GM12878 (cell line): Measurements from ENCODE around the gene UNC13D. TPM values are rescaled to one million over a fixed set of nuclear protein-coding genes. Genes with fewer than 3 reads are reported as not detected.

ENCODE experiments used
- ATF7 ChIP-seq: fragments of 450-650 bp; IDR thresholded peaks from 2 replicates; pipeline ENCODE4 v1.6.1; 2016; ENCODE audit warnings: low read depth, mild to moderate bottlenecking
- CBX3 ChIP-seq: fragments of 200-600 bp; sonication (generic); IDR thresholded peaks from 2 replicates; pipeline ENCODE4 v1.6.1; 2016; ENCODE audit warnings: low read depth, borderline replicate concordance
- EGR1 ChIP-seq, 2 experiments: IDR thresholded peaks; 1 replicate in 1 of 2; 2 replicates in 1 of 2; pipeline ENCODE4 v1.6.1; 2011 to 2012; ENCODE audit warnings: low read depth in 2 of 2, low read length in 2 of 2, borderline replicate concordance in 1 of 2, mild to moderate bottlenecking in 1 of 2, moderate library complexity in 1 of 2
- FOXM1 ChIP-seq: IDR thresholded peaks from 2 replicates; pipeline ENCODE4 v1.6.1; 2012; ENCODE audit warnings: low read depth, mild to moderate bottlenecking, inconsistent platforms, low read length, moderate library complexity
- IKZF1 ChIP-seq: fragments of 450-650 bp; conservative IDR thresholded peaks from 2 replicates; pipeline ENCODE4 v1.6.1; 2017; ENCODE audit warnings: antibody characterized with exemption, mild to moderate bottlenecking
- IKZF2 ChIP-seq, 2 experiments: fragments of 450-650 bp; IDR thresholded peaks; 2 replicates each; pipeline ENCODE4 v1.6.1; 2017; ENCODE audit warnings: mild to moderate bottlenecking in 2 of 2, moderate library complexity in 2 of 2
- MXI1 ChIP-seq: fragments of 150-350 bp; IDR thresholded peaks from 2 replicates; pipeline ENCODE4 v1.6.1; 2011; ENCODE audit warnings: low read depth, mild to moderate bottlenecking, inconsistent platforms, low read length, improper control_type of control experiment
- PKNOX1 ChIP-seq: fragments of 450-650 bp; IDR thresholded peaks from 2 replicates; pipeline ENCODE4 v1.6.1; 2016; ENCODE audit warnings: mild to moderate bottlenecking
- POLR2AphosphoS5 ChIP-seq: IDR thresholded peaks from 2 replicates; pipeline ENCODE4 v1.6.1; 2011; ENCODE audit warnings: mild to moderate bottlenecking, low read length, inconsistent platforms
- POU2F2 ChIP-seq: IDR thresholded peaks from 3 replicates; pipeline ENCODE4 v1.6.1; 2011; ENCODE audit warnings: low read depth, mild to moderate bottlenecking, low read length, borderline replicate concordance
- RAD21 ChIP-seq: IDR thresholded peaks from 2 replicates; pipeline ENCODE4 v1.6.1; 2011; ENCODE audit warnings: mild to moderate bottlenecking, low read depth, low read length, moderate library complexity; ENCODE audit not compliant: insufficient read depth
- RUNX3 ChIP-seq: IDR thresholded peaks from 2 replicates; pipeline ENCODE4 v1.6.1; 2012; ENCODE audit warnings: low read length, inconsistent platforms
- STAT3 ChIP-seq: IDR thresholded peaks from 2 replicates; pipeline ENCODE4 v1.6.1; 2011; ENCODE audit warnings: low read depth, low read length, improper control_type of control experiment
- TCF12 ChIP-seq: IDR thresholded peaks from 2 replicates; pipeline ENCODE4 v1.6.1; 2011; ENCODE audit warnings: low read depth, mild to moderate bottlenecking, low read length
- USF1 ChIP-seq: IDR thresholded peaks from 2 replicates; pipeline ENCODE4 v1.6.1; 2011; ENCODE audit warnings: borderline replicate concordance, low read depth, mild to moderate bottlenecking, moderate library complexity, mixed read lengths, low read length; ENCODE audit not compliant: insufficient read depth; ENCODE audit errors: extremely low read length
- ZNF274 ChIP-seq: IDR thresholded peaks from one replicate; pipeline ENCODE4 v1.8.0; 2011; ENCODE audit not compliant: insufficient read length, insufficient read depth
- ZNF592 ChIP-seq: fragments of 450-650 bp; IDR thresholded peaks from 2 replicates; pipeline ENCODE4 v1.6.1; 2017; ENCODE audit warnings: mild to moderate bottlenecking, moderate library complexity
- polyA plus RNA-seq, 11 experiments: library from polyadenylated mRNA; depleted of rRNA in 4 of 11; unstranded in 6 of 11; stranded (reverse) in 5 of 11; fragments of >200 nt; fragmentation: Nextera tagmentation in 4 of 11; fragmentation: Illumina TruSeq in 1 of 11; extraction: Ambion mirVana in 4 of 11; extraction: Trizol in 1 of 11; gene quantifications; 1 replicate in 1 of 11; 2 replicates in 10 of 11; pipeline versions ENCODE4 v1.2.1 to v1.2.3, GENCODE V29; 2011 to 2016; ENCODE audit warnings: inconsistent platforms in 2 of 11, missing spikeins in 2 of 11, low read depth in 1 of 11
- total RNA-seq, 4 experiments: library from RNA; depleted of rRNA in 3 of 4; stranded (reverse); fragments of >200 nt in 3 of 4; fragmentation: Illumina TruSeq in 1 of 4; extraction: Trizol in 1 of 4; gene quantifications; 2 replicates each; pipeline versions ENCODE4 v1.2.1 to v1.2.3, GENCODE V29; 2013 to 2021
- TF ChIP-seq, protein P1 (sequence below): IDR thresholded peaks from 2 replicates; pipeline ENCODE4 v1.6.1; 2012; ENCODE audit warnings: improper control_type of control experiment, low read depth, low read length; ENCODE audit not compliant: insufficient replicate concordance

UNC13D gene
- total and polyA plus RNA-seq, 10 of the 15 experiments (the other 5 are each of a cell fraction or from before 2014, with no cell fraction given): 0.32 to 63.9 (median 25.2) TPM

DNA sequence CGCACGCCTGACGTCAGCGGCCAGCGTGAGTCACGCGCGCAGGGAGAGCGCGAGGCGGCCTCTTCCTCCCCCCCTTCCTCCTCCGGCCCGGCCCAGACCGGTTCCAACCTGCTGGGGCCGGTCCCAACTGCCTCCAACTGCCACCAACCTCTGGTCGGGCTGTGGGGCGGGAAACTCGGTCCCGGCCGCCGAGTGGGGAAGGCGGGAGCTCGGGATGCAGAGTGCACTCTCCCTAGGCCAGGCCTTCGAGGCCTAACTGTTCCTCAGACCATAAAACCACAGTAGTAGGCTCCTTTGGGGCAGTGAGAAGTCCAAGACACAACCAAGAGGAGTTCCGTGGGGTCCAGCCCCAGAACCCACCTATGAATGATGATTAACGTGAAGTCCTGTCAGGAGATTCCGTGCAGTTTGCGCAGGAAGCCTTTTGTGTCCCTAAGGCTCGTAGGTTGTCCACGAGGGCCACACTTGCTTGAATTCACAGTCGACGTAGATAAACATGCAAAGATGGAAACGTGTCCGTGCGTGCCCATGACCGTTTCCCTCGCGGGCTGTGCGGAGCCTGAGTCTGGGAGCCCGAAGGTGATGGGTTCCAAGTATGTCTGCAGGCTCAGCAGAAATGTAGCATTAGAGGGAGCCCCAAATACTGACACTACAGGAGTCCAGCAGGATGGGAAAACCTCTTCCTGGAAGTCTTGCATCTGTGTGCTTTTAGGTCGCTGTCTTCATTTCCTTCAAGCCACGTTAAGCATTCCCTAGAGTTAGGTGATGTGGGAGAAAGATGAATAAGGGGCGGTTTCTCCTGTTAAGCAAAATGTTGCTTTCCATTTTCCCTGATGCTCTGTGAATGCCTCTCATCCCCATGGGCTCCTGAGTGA lies 59.0 kb downstream of the UNC13D start (continued):
- TF ChIP-seq ATF7 (peak; percentile 75), TCF12 (no peak), ZNF274 (no peak), IKZF1 (no peak), MXI1 (peak; percentile 61), RUNX3 (peak; percentile 56), USF1 (peak; percentile 73), ZNF592 (peak; percentile 83), RAD21 (no peak), POLR2AphosphoS5 (peak; percentile 96), FOXM1 (no peak), PKNOX1 (no peak; the same call in 1 of the 2 replicates), POU2F2 (peak; percentile 75; the same call in 2 of the 3 replicates), CBX3 (no peak), IKZF2 (IDR thresholded peaks at IDR 0.05) (peak; percentile 82 to 83), EGR1 (IDR thresholded peaks at IDR 0.05; ENCODE audit: borderline replicate concordance in 1 of 2, low read depth in 2 of 2, low read length in 2 of 2) (peak; percentile 20 to 87; a peak in 2 of 3 replicates), STAT3 (no peak)
- TF ChIP-seq, protein P1, sequence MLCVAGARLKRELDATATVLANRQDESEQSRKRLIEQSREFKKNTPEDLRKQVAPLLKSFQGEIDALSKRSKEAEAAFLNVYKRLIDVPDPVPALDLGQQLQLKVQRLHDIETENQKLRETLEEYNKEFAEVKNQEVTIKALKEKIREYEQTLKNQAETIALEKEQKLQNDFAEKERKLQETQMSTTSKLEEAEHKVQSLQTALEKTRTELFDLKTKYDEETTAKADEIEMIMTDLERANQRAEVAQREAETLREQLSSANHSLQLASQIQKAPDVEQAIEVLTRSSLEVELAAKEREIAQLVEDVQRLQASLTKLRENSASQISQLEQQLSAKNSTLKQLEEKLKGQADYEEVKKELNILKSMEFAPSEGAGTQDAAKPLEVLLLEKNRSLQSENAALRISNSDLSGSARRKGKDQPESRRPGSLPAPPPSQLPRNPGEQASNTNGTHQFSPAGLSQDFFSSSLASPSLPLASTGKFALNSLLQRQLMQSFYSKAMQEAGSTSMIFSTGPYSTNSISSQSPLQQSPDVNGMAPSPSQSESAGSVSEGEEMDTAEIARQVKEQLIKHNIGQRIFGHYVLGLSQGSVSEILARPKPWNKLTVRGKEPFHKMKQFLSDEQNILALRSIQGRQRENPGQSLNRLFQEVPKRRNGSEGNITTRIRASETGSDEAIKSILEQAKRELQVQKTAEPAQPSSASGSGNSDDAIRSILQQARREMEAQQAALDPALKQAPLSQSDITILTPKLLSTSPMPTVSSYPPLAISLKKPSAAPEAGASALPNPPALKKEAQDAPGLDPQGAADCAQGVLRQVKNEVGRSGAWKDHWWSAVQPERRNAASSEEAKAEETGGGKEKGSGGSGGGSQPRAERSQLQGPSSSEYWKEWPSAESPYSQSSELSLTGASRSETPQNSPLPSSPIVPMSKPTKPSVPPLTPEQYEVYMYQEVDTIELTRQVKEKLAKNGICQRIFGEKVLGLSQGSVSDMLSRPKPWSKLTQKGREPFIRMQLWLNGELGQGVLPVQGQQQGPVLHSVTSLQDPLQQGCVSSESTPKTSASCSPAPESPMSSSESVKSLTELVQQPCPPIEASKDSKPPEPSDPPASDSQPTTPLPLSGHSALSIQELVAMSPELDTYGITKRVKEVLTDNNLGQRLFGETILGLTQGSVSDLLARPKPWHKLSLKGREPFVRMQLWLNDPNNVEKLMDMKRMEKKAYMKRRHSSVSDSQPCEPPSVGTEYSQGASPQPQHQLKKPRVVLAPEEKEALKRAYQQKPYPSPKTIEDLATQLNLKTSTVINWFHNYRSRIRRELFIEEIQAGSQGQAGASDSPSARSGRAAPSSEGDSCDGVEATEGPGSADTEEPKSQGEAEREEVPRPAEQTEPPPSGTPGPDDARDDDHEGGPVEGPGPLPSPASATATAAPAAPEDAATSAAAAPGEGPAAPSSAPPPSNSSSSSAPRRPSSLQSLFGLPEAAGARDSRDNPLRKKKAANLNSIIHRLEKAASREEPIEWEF: no peak
